Stromal cell of bone marrow (primary cell): ENCODE results near the gene TCF4.

Experiments used
- DNase-seq: peaks from one replicate; pipeline ENCODE4 v3.0.0-alpha.2; 2012; ENCODE audit warnings: low read depth

TCF4 gene

DNA sequence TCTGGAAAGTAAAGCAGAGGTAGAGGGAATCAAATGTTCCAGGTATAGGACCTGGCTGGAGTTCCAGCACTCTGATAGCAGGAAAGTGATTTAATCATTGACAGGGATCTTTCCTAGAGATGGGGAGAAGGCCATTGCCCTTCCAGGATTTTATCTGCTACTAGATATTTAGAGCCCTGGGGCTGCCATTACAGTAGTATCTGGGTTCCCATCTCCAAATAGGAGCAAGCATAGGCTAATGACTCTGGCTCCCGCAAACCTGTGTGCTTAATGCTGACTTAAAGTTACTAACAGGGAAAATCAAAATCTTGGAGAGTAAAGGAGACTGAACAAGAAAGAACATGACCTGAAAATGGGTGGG, 331.1 kb downstream of the TCF4 start:
- no peak for DNase-seq

DNA sequence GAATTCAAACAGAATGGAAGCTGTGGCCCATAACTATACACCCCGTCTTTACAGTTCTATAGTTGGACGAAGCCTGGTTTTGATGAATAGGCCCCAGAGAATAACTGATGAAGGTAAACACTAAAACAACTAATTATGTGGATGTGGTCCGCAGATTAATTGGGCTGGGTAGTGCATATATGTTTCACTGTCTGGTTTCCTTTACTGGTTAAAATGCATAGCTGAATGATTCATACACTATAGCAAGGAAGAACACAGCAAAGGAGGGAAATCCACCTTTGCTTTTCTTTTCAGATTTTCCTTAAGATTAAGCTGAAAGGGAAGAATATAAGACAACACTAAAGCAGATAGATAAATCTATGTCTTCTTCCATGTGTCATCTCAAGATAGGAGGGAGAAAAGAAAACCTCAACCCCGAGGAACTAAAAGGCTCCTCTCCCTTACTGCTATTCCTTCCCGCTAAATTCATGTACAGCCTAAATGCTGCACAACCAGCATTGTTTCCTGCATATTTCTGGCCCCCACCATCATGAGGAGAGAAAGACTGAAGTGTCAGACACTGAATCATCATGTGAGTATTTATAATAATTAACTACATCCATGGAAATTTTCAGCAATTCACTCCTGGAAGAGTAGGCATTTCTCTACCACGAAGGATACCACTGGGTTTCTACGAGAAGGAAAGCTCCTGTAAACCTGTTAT, 331.6 kb downstream of the TCF4 start:
- no peak for DNase-seq

DNA sequence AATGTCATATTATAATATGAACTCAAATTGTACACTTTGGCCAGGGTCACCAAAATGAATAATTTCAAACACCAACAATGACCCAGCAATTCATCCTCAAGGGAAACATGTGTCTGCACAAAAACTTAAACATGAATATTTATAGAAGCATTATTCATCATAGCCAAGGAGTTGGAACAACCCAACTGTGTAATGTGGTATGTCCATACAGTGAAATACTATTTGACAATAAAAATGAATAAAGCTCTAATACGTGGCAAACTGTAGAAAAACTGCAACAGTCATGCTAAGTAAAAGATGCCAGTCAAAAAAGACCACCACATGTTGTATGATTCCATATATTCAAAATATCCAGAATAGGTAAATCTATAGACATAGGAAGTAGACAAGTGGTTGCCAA, 334.2 kb downstream of the TCF4 start:
- DNase-seq = no peak

DNA sequence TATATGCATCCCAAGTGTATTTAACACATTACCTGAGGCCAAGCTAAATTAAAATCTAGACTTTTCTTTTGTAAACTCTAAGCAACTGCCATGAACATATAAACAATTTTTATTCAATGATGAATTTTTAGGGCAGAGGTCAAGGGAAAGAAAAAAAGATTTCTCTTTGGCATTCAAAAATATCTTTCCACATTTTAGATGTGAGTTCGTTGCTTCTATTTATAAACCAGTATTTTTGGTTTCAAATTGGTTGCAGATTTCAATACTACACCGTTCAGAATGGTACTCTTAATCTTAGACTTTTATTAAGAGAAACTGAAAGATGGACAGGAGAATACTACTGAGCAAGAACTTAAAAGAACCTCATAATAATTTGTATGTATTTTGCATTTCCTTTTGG, 335.1 kb downstream of the TCF4 start:
- no peak for DNase-seq

DNA sequence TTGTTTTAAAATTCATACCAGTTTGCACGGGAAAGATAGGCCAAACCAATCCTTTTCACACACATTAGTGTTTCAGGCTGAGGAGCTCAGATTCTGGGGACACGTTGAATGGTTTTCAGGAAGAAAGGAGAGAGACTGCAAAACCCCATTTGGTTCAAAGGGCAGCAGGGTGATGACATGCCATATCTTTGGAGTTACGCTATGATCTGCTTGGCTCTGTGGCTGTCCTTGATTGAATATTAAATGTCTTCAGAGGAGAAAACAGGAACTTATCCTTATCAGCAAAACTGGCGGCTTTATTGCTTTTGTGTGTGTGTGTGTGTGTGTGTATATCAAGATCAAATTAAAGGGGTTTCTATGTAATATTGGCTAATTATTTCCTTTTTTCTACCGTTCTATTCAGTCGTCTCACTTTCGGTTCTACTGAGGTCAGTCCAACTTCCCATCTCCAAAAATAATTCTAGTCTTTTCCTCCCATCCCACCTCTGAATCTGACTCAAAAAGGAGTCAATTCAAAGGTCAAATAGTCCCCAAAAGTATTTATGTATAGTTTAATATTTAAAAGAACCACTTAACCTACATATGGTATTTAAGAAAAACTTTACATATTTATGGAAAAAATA, 335.8 kb downstream of the TCF4 start:
- DNase-seq = no peak

DNA sequence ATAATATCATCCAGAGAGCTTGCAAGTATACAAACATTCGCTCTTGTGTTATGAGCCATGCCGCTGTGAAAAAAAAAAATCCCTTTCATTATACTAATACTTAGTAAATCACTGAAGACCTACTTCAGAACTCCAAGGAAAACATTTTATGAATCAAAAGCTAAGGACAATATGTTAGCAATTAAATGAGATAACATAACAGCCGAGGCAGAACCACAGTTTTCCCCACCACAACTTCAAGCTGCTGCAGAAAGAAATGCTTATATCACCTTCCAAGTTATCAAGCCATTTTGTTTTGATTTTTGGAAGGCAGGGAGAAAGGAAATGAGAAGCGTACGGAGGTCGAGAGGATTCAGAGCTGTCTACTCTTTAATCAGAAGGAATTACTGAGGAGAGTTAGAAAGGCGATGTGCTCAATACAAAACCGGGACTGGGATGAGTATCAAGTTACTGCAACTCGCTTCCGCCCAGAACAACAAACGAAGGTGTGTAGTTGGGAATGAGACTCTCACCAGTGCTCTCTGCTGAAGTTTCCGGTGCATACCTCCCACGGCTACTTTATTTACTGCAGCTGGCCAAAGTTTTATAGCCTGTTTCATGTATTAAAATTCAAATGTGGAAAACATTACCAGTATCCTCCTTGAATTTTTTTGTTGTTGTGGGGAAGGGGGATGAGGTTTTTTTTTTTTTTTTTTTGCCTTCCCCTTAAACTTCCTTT, 336.6 kb downstream of the TCF4 start:
- DNase-seq = no peak

DNA sequence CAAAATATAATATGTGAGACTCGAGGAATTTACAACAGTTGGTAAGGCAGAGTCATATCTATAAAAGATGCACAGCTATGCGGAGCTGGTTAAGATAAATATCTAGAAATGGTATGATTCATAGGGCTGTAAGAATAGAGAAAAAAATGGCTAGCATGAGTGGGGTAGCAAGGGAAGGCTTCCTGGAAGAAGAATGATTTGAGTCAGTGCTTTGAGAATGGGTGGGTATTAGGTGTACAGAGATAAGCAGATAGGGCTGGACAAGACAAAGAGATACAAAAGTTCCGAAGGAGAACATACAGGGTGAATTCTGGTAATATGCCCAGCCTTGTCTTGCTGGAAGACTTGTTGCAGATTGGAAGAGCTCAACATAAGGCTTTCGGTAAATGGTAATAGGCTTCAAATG, 337.2 kb downstream of the TCF4 start:
- DNase-seq = no peak

DNA sequence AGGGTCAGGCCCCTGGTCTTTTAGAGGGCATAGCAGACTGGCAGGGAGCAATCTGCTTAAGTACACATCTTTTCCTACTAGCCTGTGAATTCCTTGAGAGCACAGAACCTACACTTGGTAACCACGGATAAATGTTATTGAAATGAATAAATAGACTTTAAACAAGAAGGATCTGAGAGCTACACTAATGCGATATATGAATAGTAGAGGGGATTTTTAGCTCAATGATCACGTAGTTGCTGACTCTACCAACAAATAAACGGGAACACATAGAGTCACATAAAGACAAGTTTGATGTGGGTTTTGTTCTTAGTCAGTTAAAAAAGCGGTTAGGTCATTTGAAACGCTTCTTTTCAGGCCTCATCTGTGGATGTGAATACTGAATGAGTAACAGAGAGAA, 338.4 kb downstream of the TCF4 start:
- DNase-seq = no peak

DNA sequence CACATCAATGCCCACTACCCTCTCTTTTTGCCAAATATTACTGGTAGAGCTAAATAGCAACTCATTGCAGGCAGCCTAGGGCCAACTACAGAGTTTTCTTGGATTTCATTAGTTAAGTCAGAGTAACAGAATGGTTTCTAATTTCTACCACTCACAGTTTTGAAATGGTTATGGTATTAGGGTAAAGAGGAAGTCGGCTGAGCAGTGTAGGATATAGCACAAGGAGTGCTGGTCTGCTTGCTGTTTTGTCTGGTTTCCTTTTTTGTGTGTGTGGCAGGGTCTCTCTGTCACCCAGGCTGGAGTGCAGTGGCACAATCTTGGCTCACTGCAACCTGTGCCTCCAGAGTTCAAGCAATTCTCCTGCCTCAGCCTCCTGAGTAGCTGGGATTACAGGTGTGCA, 339.5 kb downstream of the TCF4 start:
- no peak for DNase-seq

DNA sequence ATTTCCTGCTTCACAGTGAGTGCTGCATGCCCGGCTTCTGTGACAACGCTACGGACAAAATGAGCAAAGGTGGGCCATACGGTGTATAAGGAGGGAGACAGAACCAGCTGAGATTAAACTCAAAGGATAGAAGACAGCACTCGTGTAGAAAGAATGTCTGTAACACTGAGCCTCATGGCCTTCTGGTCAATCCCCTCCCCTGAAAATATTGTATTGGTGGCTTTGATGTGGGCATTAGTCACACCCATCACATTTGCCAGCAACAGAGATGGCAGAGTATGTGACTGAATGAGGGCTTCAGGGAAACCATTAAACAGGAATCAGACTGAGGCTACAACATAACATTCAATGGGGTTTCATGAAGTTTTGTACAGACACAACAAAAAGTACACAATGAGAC, 341.0 kb downstream of the TCF4 start:
- no peak for DNase-seq

DNA sequence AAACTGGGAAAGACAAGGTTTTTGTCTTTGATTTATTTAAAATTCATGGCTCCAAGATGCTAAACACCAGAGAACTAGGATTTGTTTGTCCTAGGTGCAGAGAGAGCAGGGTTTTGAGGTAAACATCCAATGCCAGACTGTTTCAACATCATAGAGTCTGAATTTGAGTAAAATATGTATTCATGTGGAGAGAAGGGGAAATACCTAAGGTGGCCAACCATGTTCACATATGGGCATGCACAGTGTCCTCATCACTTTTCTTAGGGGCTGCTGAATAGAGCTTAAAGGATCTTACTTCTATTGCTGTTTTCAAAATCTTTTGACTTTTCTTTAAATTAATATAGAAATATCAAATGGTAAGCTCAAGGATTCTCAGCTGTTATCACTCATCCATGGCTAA, 341.7 kb downstream of the TCF4 start:
- no peak for DNase-seq

DNA sequence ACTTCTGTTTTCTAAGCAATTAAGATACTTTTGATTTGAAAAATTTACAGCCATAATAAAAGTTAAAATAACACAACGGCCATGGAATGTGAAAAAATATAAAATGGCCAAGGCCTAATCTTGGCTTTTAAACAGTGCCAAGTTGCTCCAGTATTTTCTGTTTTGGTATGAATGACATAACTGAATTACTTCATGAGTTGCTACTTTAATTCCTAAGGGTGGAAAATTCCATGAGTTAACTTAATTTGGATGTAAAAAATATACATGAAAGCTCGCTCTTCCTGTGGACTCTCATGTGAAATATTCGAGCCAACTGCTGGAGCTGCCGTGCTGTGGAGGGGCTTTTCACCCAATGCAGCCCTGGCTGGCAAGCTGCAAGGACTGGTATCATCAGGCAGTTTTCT, 342.8 kb downstream of the TCF4 start:
- DNase-seq = peak; percentile 36

DNA sequence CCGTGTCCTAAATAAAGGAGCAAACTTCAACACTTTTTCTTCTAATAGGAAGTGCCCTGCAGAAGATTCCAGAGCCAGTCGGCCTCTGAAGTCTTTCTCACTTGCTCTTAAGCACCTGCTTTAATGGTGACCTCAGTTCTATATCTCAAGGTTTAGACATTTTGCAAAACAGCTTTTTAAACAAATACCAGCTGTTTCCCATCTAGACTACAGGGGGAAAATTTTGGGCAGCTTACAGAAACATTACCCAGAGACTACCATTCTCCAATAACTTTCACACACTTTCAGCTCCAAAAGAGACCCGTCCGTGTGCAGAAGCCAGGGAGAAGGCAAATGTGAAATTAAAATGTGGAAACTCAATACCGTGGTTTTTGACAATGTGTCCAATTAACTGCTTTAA, 343.4 kb downstream of the TCF4 start:
- no peak for DNase-seq

DNA sequence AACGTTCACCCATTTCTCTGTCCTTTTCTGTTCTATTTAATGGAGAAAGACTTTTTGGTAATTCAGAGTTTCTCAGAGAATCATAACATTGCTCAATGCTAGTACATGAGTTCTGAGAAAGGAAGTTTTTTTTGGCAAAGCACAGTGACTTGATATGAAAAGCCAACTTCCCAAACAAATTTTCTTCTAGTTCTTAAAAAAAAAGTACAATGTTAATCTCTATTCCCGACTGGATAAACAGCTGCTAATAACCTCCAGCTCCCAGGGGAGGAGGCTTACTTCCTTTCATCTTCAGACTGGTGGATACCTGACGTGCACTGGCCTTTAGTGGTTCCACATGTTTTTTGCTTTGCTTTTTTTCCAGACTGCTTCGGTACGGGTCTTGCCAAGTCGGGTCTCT, 344.1 kb downstream of the TCF4 start:
- peak; percentile 80 for DNase-seq

DNA sequence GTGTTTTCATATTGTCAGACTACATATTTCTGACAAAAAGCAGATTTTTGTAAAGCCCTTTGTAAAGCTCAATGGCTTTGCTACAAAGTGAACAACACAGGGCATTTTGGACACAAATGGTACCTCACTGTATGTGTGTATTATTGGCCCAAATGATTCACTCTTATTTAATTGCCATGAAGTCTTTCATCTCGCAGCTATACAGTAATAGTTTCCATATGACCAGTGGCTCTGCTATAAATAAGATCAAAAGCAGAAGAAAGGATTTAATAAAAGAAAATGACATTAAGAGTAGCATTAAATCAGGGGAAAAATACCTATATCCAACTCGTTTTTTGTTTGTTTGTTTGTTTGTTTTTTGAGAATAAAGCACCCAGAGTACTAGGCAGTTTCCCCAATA, 344.7 kb downstream of the TCF4 start:
- no peak for DNase-seq

DNA sequence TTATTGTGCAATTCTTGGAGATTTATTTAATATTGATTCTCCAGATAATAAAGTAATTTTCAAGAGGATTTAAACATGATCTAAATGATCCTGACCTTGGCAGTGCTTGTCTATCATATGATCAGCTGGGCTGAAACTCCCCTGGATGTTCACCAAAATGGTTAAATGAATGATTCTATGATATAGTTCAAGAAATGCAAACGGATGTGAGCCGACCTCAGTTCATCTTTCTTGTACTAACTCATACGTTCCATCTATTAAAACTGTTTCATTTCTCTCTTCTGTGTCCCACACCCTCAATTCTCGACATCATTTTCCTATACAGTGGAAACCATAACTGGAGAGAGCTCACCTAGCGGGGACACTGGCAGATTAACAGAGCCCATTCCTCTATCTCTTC, 347.0 kb downstream of the TCF4 start:
- no peak for DNase-seq

DNA sequence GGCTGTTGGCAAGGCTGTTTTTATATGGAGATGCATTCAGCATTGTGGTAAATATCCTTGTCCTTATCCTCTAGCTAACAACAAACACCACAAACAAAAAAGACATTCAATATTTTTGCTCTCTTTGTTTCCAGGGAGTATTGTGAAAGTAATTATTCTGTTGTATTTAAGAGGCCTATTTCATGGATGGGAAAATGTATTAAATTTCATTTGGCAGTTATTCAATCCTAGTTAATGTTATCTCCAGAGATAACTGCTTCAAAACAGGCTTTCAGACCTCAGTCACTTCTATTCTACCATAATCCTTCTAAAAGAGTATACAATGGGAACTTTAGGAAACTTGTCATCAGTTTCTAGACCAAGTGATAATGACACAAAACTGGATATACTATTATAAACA, 348.3 kb downstream of the TCF4 start:
- no peak for DNase-seq

DNA sequence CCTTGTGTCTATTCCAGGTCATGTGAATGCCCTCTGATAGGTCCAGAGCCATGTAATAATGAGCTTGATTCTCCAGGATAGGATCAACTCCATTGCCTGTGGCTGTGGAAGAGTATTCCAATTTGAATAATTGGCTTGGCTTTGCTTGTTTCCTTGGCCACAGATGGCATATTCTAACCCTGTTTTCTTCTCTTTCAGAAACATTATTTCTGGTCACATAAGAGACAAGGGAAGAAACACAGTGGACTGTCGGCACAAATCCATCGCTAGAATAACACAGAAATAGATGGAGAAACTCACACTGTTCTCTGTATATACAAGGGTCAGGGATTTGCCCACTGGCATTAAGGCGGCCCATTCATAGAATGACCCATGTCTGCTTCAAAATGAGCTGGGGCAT, 350.3 kb downstream of the TCF4 start:
- DNase-seq = no peak

DNA sequence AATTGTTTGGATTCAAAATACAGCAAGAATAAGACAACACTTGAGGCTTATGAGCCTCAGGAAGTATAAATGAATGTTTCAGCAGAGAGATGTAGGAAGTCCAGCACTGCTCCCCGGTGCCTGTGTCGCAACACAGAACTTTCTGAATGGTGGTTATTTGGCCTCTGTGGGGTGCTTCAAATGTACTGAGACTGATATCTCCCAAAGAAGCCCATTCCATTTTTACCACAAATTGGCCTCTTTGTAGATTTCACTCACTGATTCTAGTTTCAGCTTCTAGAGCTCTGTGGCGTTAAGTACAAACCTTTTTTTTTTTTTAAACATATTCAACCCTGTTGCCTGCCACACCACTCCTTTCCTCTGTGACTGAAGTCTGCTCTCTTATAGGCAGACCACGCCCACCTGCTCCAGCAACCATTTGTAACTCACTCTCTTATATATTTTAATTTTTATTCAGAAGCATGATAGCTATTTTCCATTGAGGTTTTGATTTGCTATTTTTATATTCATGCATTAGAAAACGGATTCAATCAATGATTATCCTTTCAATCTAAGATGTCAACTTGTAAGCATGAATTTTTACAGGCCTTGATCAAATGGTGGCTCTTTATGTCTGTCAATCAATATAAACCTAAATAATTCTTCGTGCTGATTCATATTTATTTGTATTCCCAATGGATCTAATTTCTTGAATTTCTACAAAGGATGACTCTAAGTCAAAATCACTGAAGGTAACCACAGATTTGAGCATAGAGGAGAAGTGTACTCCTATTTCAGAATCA, 351.7 kb downstream of the TCF4 start:
- peak; percentile 49 for DNase-seq

DNA sequence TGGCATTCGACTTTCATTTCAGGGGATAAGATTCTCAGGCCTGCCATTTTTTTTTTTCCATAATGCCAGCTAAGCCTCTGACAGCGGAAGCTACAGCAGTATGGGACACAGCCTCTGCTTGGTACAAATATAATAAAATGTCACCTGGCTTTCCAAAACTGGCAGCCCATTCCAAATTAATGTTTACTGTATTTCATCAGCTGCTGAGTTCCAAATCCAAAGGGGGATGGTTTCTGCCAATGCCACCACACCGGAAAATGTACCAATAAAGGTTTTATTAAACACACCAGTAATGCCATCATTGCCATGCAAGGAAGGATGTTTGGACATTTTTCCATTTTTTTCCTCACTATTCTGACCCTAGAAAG, 352.9 kb downstream of the TCF4 start:
- DNase-seq = no peak

DNA sequence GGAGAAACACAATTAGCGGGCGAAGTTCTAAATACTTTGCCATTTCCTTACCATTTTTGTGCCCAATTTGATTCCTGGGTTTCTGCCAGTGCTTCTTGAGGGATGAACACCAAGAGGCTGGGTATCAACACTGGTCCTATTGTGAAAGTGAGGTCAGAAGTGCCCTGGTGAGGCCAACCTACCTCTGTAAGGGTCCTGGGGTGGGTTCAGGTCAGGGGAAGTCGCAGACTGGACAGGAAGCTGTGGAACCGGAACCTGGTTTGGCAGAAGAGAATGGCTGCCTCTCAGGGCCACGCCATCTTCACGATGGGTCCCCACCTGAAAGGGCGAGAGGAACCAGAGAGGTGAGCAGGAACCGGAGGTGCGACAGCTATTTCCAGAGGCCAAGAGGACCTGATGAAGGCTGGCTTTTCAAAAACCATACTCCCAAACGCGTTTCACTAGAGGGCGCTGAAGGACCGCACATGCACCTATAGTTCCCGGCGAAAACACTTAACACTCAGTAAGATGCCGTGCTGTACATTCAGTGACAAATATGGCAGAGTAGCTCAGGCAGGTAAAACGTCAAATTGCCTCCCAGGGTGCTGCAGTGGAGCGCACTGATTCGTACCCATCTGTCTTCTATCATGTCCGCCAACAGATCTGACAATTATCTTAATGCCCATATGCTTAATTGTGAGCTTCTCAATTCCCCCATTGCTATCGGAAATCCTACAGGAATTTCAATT, 353.5 kb downstream of the TCF4 start:
- peak; percentile 54 for DNase-seq

DNA sequence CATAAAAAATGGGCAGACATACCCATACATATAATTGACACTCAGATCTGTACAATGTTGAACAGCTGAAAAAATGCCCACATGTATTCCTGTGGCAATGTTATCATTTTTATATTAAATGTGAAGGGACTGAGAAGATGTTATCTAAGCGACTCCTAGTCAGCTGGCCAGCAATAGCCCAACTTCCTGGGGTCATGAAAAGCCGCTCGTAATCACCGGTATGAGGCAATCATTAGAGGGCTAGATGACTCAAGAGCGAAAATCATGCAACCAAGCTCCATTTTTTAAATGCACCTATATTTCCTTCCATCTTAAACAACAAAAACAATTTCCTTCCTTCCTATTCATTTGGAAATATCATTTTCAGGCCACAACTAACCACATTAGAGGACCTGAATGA, 354.1 kb downstream of the TCF4 start:
- DNase-seq = no peak
